HUDEP-2 (cell line): Measurements from ENCODE around the gene SNAPC2.

Source experiments
- DNase-seq, 76 experiments: peaks; one replicate each; lab custom pipeline; 2025; ENCODE audit not compliant: unreplicated experiment in 76 of 76; lab: John Stamatoyannopoulos, UW

Gene SNAPC2, protein sequence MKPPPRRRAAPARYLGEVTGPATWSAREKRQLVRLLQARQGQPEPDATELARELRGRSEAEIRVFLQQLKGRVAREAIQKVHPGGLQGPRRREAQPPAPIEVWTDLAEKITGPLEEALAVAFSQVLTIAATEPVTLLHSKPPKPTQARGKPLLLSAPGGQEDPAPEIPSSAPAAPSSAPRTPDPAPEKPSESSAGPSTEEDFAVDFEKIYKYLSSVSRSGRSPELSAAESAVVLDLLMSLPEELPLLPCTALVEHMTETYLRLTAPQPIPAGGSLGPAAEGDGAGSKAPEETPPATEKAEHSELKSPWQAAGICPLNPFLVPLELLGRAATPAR

DNA sequence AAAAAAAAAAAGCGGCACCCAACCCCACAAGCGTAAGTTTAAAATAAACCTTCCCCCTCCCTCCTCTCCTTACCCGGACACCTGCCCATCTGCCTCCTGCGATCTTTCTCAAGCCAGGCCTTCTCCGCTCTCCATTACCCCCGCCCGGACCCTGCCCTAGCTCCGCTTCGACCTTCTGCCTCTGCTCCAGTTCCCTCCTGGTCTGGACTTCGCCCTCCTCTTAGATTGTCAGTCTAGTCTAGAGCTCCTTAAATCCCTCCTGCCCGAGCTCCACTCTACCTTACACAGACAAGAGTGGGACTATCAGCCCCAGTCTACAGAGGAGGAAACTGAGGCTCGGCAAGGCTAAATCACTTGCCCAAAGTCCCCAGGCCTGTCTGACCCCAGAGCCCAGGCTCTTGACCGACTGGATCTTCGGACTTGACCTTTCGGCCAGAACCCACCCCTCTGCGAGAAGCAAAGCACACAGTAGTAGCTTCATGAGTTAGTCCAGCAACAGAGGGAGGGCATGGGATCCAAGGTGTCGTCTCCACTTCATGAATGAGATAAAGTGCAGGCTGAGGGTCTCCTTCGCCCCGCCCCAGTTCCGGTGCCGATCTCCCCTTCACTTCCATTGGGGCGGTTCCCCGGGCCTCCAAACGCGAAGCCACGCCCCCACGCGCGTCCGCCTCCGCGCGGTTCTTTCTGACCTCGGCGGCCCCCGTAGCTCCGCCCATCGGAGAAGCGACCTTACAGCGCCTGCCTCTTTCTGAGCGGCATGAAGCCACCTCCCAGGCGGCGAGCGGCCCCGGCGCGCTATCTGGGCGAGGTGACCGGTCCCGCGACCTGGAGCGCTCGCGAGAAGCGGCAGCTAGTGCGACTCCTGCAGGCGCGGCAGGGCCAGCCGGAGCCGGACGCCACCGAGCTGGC lies at the start of gene SNAPC2:
SNAPC2 (plus strand) TSS at position 729 of the 909 bp plus-strand sequence; CDS start at position 758, 29 bp downstream.
- peak; percentile 69 to 100 (median 98) for DNase-seq

DNA sequence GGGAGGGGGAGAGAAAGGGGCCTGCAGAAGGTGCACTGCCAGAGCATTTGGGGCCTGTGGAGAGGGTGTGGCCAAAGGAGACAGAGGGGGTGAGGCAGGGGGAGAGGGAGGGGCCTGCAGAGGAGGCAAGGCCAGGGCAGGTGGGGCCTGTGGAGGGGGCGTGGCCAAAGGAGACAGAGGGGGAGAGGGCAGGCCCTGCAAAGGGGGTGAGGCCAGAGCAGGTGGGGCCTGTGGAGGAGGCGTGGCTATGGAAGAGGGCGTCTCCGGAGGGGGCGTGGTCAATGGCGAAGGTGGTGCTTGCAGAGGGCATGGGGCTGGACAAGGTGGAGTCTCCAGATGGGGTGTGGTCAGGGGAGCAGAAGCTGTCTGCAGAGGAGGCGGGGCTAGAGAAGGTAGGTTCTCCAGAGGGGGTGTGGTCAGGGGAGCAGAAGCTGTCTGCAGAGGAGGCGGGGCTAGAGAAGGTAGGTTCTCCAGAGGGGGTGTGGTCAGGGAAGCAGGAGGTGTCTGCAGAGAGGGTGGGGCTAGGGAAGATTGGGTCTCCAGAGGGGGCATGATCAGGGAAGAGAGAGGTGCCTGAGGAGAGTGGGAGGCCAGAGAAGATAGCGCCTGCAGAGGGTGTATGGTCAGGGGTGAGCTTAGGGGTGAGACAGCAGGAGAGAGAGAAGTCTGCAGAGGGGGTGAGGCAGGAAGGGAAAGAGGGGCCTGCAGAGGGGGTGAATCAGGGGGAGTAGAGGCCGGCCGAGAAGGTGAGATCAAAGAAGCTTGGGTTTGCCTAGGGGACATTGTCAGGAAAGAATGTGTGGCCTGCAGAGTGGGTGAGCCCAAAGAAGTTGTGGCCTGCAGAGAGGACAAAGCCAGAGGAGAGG lies 49.3 kb upstream of the SNAPC2 start:
- DNase-seq, result peak in 75 of 76 experiments; percentile 75 to 99 (median 96)

DNA sequence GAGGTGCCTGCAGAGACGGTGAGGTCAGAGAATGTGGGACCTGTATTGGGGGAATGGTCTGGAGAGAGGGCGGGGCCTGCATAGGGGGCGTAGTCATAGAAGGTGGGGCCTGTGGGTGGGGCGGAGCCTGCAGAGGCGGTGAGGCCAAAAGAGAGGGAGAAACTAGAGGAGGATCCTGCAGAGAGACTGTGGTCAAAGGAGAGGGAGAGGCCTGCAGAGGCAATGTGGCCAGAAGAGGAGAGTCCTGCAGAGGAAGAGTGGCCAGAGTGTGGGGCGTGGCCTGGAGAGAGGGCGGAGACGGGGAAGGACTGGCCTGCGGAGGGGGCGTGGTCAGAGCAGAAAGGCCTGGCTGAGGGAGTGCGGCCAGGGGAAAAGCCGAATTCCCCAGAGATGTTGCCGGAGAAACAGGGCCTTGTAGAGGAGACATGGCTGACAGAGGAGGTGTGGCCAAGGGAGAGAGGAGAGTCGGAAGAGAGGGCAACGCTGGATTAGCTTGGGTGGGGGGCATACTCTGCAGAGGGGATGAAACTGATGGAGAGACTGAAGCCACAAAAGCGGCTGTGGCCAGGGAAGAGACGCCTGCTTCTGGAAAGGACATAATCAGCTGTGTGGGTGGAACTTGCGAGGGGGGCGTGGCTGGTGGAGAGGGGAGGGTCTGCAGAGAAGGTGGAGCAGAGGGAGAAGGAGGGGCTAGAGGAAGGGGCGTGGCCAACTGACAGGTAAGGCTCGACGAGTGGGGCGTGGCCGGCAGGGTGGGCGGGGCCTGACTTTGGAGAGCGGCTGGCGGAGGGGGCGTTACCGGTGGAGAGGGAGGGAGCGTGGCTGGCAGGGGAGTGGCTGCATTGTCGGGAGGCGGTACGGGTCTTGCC lies 48.5 kb upstream of the SNAPC2 start:
- peak; percentile 82 to 100 (median 99) for DNase-seq

DNA sequence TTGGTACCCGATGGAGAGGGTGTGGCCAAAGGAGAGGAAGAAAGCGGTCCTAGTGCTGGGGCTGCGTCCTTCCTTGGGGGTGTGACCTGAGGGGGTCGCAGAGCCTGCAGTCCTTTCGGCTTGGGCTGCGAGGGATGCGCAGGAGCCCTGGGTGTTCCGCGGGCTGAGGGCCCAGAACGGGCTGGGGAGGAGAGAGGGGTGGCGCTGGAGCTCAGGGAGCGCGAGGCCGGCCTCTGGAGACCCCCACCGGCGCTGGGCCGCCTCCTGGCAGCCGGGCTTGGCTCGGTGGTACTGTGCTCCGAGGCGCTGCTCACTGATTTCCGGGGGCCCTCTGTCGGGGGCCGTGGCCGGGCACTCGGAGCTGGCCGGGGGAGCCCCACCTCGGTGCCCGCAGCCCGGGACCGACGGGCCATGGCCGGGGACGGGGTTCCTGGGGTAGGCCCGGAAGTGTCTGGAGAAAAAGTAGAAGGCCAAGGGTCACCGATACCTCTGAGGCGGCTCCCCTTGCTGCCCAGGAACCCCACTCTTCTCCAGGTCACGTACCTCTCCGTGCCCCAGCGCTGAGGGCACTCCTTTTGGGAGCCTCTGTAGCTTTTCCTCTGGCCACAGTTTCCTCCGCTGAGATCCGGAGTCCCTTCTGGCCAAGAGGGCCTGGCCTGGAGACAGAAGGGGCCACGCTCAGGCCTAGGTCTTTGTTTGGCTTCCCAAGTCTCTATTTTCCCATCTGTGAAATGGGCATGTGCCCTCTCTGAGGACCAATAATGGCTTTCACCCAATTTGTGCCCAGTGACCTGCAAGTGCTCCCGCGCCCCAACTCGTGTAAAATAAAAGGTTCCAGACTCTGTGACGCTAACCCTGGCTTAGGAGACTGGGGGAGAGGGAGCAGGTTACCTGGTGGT lies 47.6 kb upstream of the SNAPC2 start:
- no peak for DNase-seq

DNA sequence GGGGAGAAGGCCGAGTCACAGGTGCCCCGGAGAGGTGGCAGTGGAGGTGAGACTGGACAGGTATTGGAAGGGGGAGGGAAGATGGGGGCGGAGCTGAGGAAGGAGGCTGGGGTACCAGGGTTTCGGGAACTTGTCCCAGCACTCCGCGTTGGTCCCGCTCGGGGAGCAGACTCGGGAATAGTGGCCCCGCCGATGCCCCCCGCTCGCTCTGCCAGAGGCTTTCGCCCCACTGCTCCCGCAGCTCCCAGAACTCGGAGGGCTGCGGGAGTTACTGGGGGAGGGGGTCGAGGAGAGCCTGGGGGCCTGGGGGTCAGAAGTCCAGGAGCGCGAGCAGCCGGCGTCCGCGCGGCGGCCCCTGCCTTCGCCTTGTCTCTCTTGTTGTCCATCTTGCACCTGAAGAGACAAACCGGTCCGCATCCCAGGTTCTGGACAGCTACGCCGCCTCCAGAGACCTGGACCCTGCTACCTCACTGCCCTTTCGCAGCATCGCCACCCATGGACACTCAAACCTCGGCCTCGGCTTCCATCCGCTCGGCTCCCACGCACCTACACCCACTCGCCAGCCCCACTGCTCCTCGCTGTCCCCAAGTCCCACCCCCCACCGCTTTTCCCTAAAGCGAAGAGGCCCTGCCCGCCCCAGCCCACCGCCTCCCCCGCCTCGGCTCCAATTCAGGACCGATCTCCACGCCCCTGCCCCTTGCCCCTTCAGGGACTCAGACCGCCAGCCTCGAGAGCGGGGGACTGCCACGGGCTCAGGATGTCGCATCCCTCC lies 46.6 kb upstream of the SNAPC2 start:
- no peak for DNase-seq

DNA sequence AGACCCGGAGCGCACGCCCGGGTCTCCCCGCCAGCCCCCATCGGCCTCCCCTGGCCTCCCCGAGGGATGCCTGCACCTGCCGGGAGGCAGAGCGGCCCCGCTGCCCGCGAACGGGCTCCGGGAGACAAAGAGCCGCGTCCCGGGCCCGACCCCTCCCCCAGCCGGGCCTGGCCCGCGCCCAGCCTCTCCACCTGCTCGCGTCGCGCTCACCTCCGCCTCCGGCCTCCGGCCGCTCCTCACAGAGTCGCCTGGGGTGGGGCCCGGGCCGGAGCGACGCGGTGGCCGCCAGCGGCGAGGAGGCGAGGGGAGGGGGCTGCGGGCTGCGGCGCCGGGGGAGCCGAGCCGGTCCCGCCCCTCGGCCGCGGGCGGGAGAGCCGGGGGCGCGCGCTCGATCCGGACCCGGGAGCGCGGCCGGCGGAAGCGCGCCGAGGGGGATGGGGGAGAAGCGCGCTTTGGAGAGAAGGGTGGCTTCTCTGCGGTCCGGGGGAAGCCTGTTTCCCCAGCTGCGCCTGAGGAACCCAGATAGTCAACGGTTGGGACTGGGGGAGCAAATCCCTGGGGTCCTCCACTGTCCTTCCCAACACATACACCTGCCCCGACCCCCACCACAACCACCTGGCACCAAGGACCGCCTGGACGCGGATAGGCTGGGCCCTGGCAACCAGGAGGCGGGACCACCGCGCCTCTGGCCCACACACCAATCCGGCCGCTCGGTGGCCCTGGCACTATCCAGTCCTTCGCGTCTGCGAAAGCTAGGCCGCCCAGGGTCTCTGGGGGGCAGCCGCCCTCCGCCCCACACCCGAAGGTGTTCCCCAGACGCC lies 45.9 kb upstream of the SNAPC2 start, which contains the start of gene PRR36:
PRR36 (minus strand) TSS at position 315 of the 821 bp plus-strand sequence. CDS start 701 bp downstream, outside the sequence.
- DNase-seq, result no peak

DNA sequence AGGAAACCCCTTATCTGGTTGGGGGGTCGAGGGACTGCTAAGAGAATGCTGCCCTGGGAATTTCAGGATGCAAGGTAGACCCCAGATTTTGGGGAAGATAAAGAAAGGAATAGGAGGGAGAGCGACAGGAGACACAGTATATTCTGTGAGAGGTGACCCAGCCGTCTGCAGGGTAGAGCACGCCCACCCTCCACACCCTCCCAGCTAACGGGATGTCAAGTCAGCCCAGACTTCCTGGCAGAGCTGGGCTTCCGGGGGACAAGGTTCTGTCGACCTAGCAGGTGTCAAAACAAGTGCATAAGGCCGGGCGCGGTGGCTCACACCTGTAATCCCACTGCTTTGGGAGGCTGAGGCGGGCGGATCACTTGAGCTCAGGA lies 45.3 kb upstream of the SNAPC2 start:
- DNase-seq, result no peak

DNA sequence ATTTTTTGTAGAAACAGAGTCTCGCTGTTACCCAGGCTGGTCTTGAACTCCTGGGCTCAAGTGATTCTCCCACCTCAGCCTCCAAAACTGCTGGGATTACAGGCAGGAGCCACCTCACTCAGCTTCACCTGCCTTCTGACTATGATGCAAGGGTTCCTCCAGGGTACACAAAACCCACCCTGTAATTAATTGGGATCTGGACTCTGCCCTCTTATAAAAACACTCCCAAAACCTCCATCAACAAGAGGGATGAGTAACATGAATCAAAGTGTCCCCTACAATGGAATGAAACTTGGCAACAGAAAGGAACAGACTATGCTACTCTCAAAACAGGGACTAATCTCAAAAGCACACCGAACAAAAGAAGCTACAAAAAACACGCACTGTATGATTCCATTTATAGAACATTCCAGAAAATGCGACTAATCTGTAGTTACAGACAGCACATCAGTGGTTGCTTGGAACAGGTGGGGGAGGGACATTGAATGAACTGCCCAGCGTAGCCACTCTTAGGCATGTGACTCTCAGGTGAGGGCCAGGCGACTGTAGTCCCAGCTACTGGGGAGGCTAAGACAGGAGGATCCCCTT lies 42.8 kb upstream of the SNAPC2 start:
- no peak for DNase-seq

DNA sequence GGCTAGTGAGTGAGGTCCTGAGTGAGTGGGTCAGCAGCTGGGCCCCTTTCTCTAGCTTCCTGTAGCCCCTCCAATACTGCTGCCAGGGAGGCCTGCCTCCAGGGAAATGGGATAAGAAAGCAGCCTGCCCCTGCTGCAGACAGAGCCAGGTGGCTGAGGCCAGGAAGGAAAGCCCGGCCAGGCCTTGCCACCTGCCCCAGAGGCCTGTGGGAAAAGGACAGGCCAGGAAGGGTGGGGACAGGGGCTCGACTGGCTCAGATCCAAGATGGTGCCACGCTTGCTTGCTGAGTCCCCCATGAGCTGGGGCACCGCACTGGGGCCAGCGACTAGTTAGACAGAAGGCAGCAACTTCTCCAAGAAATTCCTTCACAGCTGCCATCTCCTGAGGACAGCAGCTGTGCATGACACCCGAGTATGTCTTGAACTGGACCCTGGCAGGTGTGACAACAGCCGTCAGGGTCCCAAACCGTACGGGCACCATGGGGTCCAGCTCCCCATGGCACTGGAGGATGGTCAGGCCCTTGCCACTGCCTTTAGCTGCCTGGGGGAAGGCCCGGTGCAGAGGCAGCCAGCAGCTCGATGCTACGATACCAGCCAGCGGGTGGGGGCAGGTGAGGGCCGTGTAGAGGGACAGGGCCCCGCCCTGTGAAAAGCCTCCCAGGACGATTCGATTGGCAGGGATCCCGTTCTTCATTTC lies 40.9 kb upstream of the SNAPC2 start:
- peak in 3 of 76 experiments; percentile 17 to 29 (median 19) for DNase-seq

DNA sequence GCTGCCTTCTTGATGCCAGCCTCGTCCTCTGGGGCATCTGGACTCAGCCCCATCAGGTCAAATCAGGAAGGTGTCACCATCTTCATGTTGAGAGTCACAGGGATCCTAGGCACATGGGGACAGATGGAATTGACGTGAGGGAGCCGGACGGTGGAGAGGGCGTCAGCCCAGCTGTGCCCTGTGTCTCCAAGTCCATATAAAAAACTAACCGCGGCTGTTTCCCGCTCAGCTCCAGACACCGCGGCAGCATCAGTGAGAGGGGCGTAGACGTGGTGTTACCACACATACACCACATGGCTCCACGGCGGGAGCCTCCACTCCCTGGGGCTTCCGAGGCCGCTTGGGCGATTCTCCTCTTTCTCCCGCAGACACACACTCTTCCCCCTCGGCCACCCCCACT lies 40.3 kb upstream of the SNAPC2 start:
- DNase-seq, result no peak

DNA sequence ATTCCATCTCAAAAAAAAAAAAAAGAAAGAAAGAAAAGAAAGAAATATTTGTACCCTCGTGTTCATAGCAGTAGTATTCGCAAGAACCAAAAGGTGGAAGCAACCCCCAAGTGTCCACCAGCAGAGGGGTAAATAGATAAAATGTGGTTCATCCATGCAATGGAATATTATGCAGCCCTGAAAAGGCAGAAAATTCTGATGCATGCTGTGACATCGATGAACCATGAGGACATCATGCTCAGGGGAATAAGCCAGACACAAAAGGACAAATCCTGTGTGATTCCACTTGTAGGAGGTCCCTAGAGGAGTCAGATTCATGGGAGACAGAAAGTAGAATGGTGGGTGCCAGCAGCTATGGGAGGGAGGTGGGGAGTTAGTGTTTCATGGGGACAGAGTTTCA lies 38.2 kb upstream of the SNAPC2 start:
- no peak for DNase-seq

DNA sequence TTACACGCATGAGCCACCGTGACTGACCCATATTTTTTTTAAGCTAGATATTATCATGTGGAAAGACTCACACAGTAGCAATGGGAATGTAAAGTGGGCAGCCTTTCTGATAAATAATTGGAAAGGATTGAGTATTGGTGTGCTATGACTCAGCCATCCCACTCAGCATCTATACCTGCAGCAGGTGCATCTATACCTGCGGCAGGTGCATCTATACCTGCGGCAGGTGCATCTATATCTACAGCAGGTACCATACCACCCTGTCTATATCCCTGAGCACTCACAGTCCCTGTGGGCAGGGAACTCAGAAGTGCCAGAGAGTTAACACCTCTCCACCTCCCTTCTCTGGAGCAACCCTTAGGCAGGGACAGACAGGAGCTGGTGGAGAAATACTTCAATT lies 37.0 kb upstream of the SNAPC2 start:
- DNase-seq, result no peak

DNA sequence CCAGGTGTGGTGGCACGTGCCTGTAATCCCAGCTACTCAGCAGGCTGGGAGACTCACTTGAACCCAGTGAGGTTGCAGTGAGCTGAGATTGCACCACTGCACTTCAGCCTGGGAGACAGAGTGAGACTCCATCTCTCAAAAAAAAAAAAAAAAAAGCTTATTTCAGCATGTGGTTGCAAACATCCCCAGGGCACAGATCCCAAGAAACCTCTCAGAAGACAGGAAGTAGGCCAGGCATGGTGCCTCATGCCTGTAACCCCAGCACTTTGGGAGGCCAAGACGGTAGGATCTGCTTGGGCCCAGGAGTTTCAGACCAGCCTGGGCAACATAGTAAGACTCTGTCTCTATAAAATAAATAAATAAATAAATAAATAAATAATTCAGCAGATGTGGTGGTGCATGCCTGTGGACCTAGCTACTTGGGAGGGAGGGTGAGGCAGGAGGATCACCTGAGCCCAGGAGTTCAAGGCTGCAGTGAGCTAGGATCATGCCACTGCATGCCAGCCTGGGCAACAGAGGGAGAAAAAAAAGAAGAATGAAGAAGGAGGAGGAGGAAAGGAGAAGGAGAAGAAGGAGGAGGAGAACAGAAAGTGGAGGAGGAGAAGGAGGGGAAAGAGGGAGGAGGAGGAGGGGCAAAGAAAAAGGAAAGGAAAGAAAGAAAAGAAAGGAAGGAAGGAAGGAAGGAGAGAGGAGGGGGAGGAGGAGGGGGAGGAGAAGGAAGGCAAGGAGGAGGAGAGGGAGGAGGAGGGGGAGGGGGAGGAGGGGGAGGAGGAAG lies 36.2 kb upstream of the SNAPC2 start:
- DNase-seq, result no peak

DNA sequence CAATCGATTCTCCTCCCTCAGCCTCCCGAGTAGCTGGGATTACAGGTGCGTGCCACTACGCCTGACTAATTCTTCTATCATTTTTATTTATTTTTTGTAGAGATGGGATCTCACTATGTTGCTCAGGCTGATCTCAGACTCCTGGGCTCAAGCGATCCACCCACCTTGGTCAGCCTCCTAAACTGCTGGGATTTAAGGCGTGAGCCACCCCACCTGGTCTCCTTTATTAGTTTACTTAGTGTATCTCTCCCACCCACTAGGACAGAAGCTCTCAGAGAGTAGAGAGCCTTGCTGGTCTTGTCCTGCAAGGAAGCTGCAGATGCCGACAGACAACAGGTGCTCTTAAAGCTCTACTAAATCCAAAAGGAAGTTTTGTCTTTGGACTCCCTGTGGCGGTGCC lies 34.3 kb upstream of the SNAPC2 start:
- no peak for DNase-seq

DNA sequence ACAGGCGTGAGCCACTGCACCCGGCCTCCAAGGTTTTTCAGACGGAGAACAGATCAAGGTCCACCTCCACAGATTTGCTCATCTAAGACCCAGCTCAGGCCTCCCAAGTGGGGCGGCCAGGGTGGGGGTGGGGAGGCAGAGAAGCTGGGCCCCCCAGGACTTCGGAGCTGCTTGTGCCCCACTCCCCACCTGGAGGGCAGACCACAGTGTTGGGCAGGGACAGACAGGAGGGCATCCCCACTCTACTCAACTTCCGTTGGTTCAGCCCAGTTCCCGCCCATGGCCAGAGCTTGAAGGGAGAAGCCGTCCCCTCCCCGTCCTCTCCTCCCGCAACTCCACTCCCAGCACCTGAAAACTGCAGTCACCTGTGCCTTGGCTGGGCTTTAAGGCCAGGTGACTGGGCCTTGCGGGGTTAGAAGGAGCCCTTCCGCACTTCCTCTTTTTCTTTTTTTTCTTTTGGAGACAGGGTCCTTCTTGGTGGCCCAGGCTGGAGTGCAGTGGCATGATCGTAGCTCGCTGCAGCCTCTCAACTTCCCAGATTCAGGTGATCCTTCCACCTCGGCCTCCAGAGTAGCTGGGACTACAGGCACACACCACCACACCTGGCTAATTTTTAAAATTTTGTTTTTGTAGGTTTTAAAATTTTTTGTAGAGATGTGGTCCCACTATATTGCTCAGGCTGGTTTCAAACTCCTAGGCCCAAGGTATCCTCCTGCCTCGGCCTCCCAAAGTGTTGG lies 32.6 kb upstream of the SNAPC2 start:
- no peak for DNase-seq
